WTC11 (cell line): ENCODE results near the gene ISG20L2.

Source experiments
- CREB1 ChIP-seq: sonication (generic); formaldehyde crosslinking; IDR thresholded peaks from 2 replicates; pipeline ENCODE4 v1.8.0; 2023; ENCODE audit warnings: mild to moderate bottlenecking, missing genetic modification reagents
- CREM ChIP-seq: sonication (generic); formaldehyde crosslinking; IDR thresholded peaks from 2 replicates; pipeline ENCODE4 v1.8.1; 2022; ENCODE audit warnings: mild to moderate bottlenecking, missing genetic modification reagents, moderate library complexity
- E2F1 ChIP-seq: sonication (generic); formaldehyde crosslinking; IDR thresholded peaks from 2 replicates; pipeline ENCODE4 v1.8.0; 2022; ENCODE audit warnings: mild to moderate bottlenecking, missing genetic modification reagents
- GABPB1 ChIP-seq: sonication (generic); formaldehyde crosslinking; IDR thresholded peaks from 2 replicates; pipeline ENCODE4 v1.8.1; 2023; ENCODE audit warnings: mild to moderate bottlenecking, missing genetic modification reagents
- JUN ChIP-seq: sonication (generic); formaldehyde crosslinking; IDR thresholded peaks from 2 replicates; pipeline ENCODE4 v1.8.0; 2023; ENCODE audit warnings: mild to moderate bottlenecking, missing genetic modification reagents
- NFATC4 ChIP-seq: fragments of 250-450 bp; sonication (Bioruptor Pico); IDR thresholded peaks from 2 replicates; pipeline ENCODE4 v1.9.0; 2021; ENCODE audit warnings: mild to moderate bottlenecking
- RELA ChIP-seq: sonication (generic); formaldehyde crosslinking; IDR thresholded peaks from 2 replicates; pipeline ENCODE4 v1.8.1; 2022; ENCODE audit warnings: missing genetic modification reagents, mild to moderate bottlenecking, borderline replicate concordance
- TCF7 ChIP-seq: sonication (generic); formaldehyde crosslinking; IDR thresholded peaks from 2 replicates; pipeline ENCODE4 v1.8.0; 2022; ENCODE audit warnings: mild to moderate bottlenecking, low read depth, missing genetic modification reagents, moderate library complexity
- USF1 ChIP-seq: sonication (generic); formaldehyde crosslinking; IDR thresholded peaks from 2 replicates; pipeline ENCODE4 v1.8.0; 2022; ENCODE audit warnings: mild to moderate bottlenecking, missing genetic modification reagents
- ZSCAN18 ChIP-seq: fragments of 250-450 bp; sonication (Bioruptor Pico); IDR thresholded peaks from 2 replicates; pipeline ENCODE4 v2.1.2; 2022; ENCODE audit warnings: mild to moderate bottlenecking, moderate library complexity
- TF ChIP-seq, protein P1 (sequence below): fragments of 200-600 bp; IDR thresholded peaks from 2 replicates; pipeline ENCODE4 v1.8.0; 2022; ENCODE audit warnings: antibody characterized with exemption
- TF ChIP-seq, protein P2 (sequence below): sonication (generic); formaldehyde crosslinking; conservative IDR thresholded peaks from 2 replicates; pipeline ENCODE4 v1.8.1; 2023; ENCODE audit warnings: mild to moderate bottlenecking, low read depth, missing genetic modification reagents, moderate library complexity

DNA sequence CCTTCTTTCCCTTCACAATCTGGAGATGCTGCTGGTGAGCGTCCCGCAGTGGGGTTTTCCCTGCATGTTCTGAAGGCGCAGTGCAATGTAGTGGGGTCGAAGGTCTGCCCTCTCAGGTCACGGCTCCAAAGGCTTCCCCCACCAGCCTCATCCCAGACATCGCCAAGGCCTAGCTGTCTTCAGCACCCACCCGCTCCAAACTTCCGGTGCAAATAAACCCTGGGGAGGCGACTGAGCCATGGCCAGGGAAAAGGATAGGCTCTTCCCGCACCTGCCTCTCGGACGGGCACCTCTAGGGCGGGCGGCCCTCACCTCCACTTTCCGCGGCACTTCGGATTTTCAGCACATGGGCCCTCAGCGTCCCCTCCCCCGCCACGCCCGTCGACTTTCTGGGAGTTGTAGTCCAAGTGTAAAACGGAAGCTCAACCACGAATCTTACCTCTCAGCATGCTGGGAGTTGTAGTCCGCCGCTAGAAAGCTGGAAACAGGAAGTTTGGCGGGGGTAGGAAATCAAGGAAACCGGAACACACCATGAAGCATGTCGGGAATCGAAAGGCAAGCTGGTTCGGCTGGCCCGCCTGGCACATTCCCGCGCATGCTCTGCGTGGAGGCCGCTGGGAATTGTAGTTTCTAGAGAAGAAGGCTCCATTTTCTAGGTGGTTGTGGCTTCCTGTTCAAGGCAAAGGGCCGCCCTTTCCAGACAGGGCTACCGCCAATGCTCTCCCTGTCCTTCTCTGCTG, 12.3 kb upstream of the ISG20L2 start, which contains the start of gene MRPL24:
- no peak for TF ChIP-seq JUN (CRISPR knock-in tag)
- TF ChIP-seq, protein P1, sequence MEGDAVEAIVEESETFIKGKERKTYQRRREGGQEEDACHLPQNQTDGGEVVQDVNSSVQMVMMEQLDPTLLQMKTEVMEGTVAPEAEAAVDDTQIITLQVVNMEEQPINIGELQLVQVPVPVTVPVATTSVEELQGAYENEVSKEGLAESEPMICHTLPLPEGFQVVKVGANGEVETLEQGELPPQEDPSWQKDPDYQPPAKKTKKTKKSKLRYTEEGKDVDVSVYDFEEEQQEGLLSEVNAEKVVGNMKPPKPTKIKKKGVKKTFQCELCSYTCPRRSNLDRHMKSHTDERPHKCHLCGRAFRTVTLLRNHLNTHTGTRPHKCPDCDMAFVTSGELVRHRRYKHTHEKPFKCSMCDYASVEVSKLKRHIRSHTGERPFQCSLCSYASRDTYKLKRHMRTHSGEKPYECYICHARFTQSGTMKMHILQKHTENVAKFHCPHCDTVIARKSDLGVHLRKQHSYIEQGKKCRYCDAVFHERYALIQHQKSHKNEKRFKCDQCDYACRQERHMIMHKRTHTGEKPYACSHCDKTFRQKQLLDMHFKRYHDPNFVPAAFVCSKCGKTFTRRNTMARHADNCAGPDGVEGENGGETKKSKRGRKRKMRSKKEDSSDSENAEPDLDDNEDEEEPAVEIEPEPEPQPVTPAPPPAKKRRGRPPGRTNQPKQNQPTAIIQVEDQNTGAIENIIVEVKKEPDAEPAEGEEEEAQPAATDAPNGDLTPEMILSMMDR: no peak
- no peak for TF ChIP-seq ZSCAN18 (CRISPR knock-in tag)
- TF ChIP-seq USF1 (CRISPR knock-in tag): peak; percentile 23
- no peak; the same call in 1 of the 2 replicates for TF ChIP-seq CREB1 (CRISPR knock-in tag)
- peak; percentile 91 for TF ChIP-seq CREM (CRISPR knock-in tag)
- no peak for TF ChIP-seq NFATC4 (CRISPR knock-in tag)
- no peak for TF ChIP-seq TCF7
- TF ChIP-seq GABPB1 (CRISPR knock-in tag): peak; percentile 86
- no peak for TF ChIP-seq E2F1
- TF ChIP-seq, protein P2, sequence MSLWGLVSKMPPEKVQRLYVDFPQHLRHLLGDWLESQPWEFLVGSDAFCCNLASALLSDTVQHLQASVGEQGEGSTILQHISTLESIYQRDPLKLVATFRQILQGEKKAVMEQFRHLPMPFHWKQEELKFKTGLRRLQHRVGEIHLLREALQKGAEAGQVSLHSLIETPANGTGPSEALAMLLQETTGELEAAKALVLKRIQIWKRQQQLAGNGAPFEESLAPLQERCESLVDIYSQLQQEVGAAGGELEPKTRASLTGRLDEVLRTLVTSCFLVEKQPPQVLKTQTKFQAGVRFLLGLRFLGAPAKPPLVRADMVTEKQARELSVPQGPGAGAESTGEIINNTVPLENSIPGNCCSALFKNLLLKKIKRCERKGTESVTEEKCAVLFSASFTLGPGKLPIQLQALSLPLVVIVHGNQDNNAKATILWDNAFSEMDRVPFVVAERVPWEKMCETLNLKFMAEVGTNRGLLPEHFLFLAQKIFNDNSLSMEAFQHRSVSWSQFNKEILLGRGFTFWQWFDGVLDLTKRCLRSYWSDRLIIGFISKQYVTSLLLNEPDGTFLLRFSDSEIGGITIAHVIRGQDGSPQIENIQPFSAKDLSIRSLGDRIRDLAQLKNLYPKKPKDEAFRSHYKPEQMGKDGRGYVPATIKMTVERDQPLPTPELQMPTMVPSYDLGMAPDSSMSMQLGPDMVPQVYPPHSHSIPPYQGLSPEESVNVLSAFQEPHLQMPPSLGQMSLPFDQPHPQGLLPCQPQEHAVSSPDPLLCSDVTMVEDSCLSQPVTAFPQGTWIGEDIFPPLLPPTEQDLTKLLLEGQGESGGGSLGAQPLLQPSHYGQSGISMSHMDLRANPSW (CRISPR knock-in tag): no peak
- TF ChIP-seq RELA: no peak
